GM12878 (cell line): ENCODE measurements around the gene COL26A1. TPM values are rescaled to one million over a fixed set of nuclear protein-coding genes. Genes with fewer than 3 reads are reported as not detected.

Source experiments
- ATAC-seq: fragments of 200-7000 bp; cut with Tn5 transposase; 3 replicates; pipeline ENCODE4 v1.9.1; 2020; ENCODE audit warnings: mild to moderate bottlenecking, moderate library complexity
- BruUV-seq: library from RNA; stranded (reverse); fragments of 400-500 nt; replicated peaks from 2 replicates; lab custom pipeline; 2021; lab: Mats Ljungman, UMichigan
- CTCF ChIA-PET: fragments of 300-600 bp; sonication (Branson Sonifier 250); formaldehyde crosslinking; extraction: SDS; loops from one replicate; lab custom pipeline; 2021; ENCODE audit warnings: inconsistent platforms; lab: Yijun Ruan, JAX
- POLR2A ChIA-PET: fragments of 350-600 bp; formaldehyde crosslinking; extraction: SDS; loops from one replicate; lab custom pipeline; 2021; ENCODE audit warnings: inconsistent platforms; lab: Charles Lee
- RAD21 ChIA-PET: fragments of 300-600 bp; sonication (Branson Sonifier 250); formaldehyde crosslinking; loops from one replicate; lab custom pipeline; 2023; ENCODE audit warnings: antibody characterized with exemption; ENCODE audit not compliant: unreplicated experiment; lab: Charles Lee
- SMC1A ChIA-PET: fragments of 300-600 bp; sonication (Branson Sonifier 250); formaldehyde crosslinking; loops from one replicate; lab custom pipeline; 2023; ENCODE audit not compliant: unreplicated experiment, uncharacterized antibody; lab: Charles Lee
- DNase-seq: peaks from one replicate; pipeline ENCODE4 v3.0.0-alpha.2; 2011; ENCODE audit warnings: low read depth, low spot score
- FAIRE-seq: peaks from 3 replicates; lab custom pipeline; 2011; peaks lifted over from hg19 to GRCh38; lab: Jason Lieb, UNC
- H2AFZ ChIP-seq: 2 replicates; pipeline ENCODE4 v1.6.0; 2011; ENCODE audit warnings: low read depth, low read length, control low read depth; ENCODE audit not compliant: control insufficient read depth
- H3K27ac ChIP-seq: 2 replicates; pipeline ENCODE4 v1.5.1; 2011; ENCODE audit warnings: control low read depth; ENCODE audit not compliant: control insufficient read depth, insufficient read depth
- H3K27me3 ChIP-seq, 2 experiments: replicated peaks in 1 of 2; 2 replicates each; pipeline versions ENCODE4 v1.6.0 to v1.6.1; 2011; ENCODE audit warnings: low read length in 1 of 2; ENCODE audit not compliant: control insufficient read depth in 2 of 2, insufficient read depth in 2 of 2
- H3K36me3 ChIP-seq, 2 experiments: 2 replicates each; pipeline ENCODE4 v1.5.1; 2011; ENCODE audit warnings: low read length in 1 of 2; ENCODE audit not compliant: control insufficient read depth in 2 of 2, insufficient read depth in 2 of 2
- H3K4me1 ChIP-seq: 2 replicates; pipeline ENCODE4 v1.6.1; 2011; ENCODE audit warnings: mild to moderate bottlenecking, low read length, moderate library complexity, mixed read lengths; ENCODE audit not compliant: control insufficient read depth, insufficient read depth
- H3K4me2 ChIP-seq: 2 replicates; pipeline ENCODE4 v1.6.0; 2011; ENCODE audit warnings: control low read depth; ENCODE audit not compliant: control insufficient read depth, insufficient read depth
- H3K4me3 ChIP-seq: fragments of 200-600 bp; sonication (generic); 2 replicates; pipeline ENCODE4 v1.5.1; 2016
- H3K79me2 ChIP-seq: 2 replicates; pipeline ENCODE4 v1.6.0; 2011; ENCODE audit warnings: low read length; ENCODE audit not compliant: control insufficient read depth, insufficient read depth
- H3K9ac ChIP-seq: 2 replicates; pipeline ENCODE4 v1.8.0; 2011; ENCODE audit warnings: low read length, control low read depth, mixed read lengths; ENCODE audit not compliant: control insufficient read depth, insufficient read depth
- H3K9me3 ChIP-seq: replicated peaks from 3 replicates; pipeline ENCODE4 v1.5.1; 2011; ENCODE audit warnings: mild to moderate bottlenecking, low read length; ENCODE audit not compliant: control insufficient read depth, insufficient read depth
- H4K20me1 ChIP-seq: 2 replicates; pipeline ENCODE4 v1.6.0; 2011; ENCODE audit not compliant: control insufficient read depth, insufficient read depth
- STAT3 ChIP-seq: IDR thresholded peaks from 2 replicates; pipeline ENCODE4 v1.6.1; 2011; ENCODE audit warnings: low read depth, low read length, improper control_type of control experiment
- WGBS: methylation state at CpG from one replicate; pipeline ENCODE4 v1.1.6; 2016; ENCODE audit warnings: low lambda C conversion rate; ENCODE audit not compliant: insufficient replicate concordance, insufficient coverage; ENCODE audit errors: missing lambda C conversion rate; 5-methylcytosine and 5-hydroxymethylcytosine counted together
- in situ Hi-C: fragments of 300-500 bp; cut with MboI; formaldehyde crosslinking; loops from 9 replicates; pipeline ENCODE4 v1.14.3; 2018; ENCODE audit warnings: mixed read lengths
- intact Hi-C: fragments of 100-400 bp; cut with micrococcal nuclease; formaldehyde crosslinking; loops from one replicate; pipeline ENCODE4 v1.14.2; 2022; ENCODE audit not compliant: unreplicated experiment
- polyA plus RNA-seq, 11 experiments: library from polyadenylated mRNA; depleted of rRNA in 4 of 11; unstranded in 6 of 11; stranded (reverse) in 5 of 11; fragments of >200 nt; fragmentation: Nextera tagmentation in 4 of 11; fragmentation: Illumina TruSeq in 1 of 11; extraction: Ambion mirVana in 4 of 11; extraction: Trizol in 1 of 11; gene quantifications; 1 replicate in 1 of 11; 2 replicates in 10 of 11; pipeline versions ENCODE4 v1.2.1 to v1.2.3, GENCODE V29; 2011 to 2016; ENCODE audit warnings: inconsistent platforms in 2 of 11, missing spikeins in 2 of 11, low read depth in 1 of 11
- total RNA-seq, 4 experiments: library from RNA; depleted of rRNA in 3 of 4; stranded (reverse); fragments of >200 nt in 3 of 4; fragmentation: Illumina TruSeq in 1 of 4; extraction: Trizol in 1 of 4; gene quantifications; 2 replicates each; pipeline versions ENCODE4 v1.2.1 to v1.2.3, GENCODE V29; 2013 to 2021
- TF ChIP-seq, protein P1 (sequence below): IDR thresholded peaks from 2 replicates; pipeline ENCODE4 v1.6.1; 2011; ENCODE audit warnings: borderline replicate concordance, low read depth, mild to moderate bottlenecking, moderate library complexity, mixed read lengths, low read length; ENCODE audit not compliant: insufficient read depth; ENCODE audit errors: extremely low read length

COL26A1 gene
- total and polyA plus RNA-seq, 10 of the 15 experiments (the other 5 are each of a cell fraction or from before 2014, with no cell fraction given): 0.08 TPM; not detected in 9

DNA sequence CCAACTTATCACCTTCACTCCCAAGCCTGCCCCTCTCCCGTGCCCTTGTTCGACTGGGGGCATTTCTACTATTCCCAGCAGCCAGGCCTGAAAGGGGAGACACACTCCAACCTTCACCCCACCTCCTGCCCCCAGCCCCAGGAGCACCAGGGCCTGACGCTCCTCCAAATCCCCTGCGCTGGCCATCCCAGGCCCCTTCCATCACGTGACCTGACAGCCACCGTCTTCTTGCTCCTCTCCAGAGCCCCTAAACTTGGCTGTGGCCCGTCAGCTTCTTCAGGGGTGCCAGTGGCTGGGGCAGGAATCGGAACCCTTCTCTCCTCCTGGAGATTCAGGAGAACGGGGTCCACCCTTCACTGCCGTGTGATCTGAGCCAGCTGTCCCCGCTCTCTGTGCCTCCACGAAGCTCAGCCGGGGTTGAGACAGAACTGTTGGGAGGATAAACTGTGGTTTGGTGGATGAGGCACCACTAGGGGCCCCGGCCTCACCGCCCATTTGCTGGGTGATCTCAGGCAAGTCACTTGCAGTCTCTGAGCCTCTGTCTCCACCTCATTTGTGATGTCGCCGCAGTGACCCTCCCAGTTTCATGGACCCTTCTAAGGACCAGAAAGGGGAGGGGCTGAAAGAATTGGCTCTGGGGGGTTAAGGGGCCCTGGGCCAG, 175.4 kb downstream of the COL26A1 start:
- FAIRE-seq: no peak
- intact Hi-C loops (loop anchor here (2.0 kb wide), 1 partner anchor 173 kb away; no protein-coding TSS in a partner anchor), in situ Hi-C loops (no loop called here)
- Histone ChIP-seq H2AFZ (no peak overlapping the region), H3K27me3 (no peaks in the 10 kb centered on the region; a peak in 1 of 4 replicates), H3K9me3 (no peaks in the 10 kb centered on the region), H4K20me1 (no peaks in the 10 kb centered on the region), H3K4me2 (no peak overlapping the region), H3K4me3 (no peak overlapping the region), H3K4me1 (no peaks in the 10 kb centered on the region), H3K9ac (no peak overlapping the region), H3K79me2 (no peaks in the 10 kb centered on the region), H3K27ac (no peak overlapping the region)
- DNase-seq: no peak
- no TSS peak for BruUV-seq
- ChIA-PET CTCF (interaction anchor here (0.7 kb wide), 1 partner anchor 730 kb away, joined by 4 read pairs; no protein-coding TSS in a partner anchor), SMC1A (no interaction called here), POLR2A (no interaction called here), RAD21 (no interaction called here)
- WGBS: 53% methylated on average over 17 of the region's 17 CpGs
- no peak; the same call in 2 of the 3 replicates for ATAC-seq
- TF ChIP-seq STAT3: no peak
- TF ChIP-seq, protein P1, sequence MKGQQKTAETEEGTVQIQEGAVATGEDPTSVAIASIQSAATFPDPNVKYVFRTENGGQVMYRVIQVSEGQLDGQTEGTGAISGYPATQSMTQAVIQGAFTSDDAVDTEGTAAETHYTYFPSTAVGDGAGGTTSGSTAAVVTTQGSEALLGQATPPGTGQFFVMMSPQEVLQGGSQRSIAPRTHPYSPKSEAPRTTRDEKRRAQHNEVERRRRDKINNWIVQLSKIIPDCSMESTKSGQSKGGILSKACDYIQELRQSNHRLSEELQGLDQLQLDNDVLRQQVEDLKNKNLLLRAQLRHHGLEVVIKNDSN: peak; percentile 19
- TF ChIP-seq, all 136 proteins: peak for 1
- no peaks in the 10 kb centered on the region for H3K36me3 ChIP-seq
